Activated T-helper 1 cell treated with anti-CD3 and anti-CD28 coated beads, Interleukin-2, amount 50 U/mL, for 16 hours (primary cell): ENCODE data around the gene NOP9.
"Not testable (repeated sequence)": the region's sequence is repeated elsewhere in the genome, so short reads cannot be mapped to it uniquely, and the experiment has no call there.

ENCODE experiments used
- DNase-seq, 2 donors: peaks; one replicate each; pipeline ENCODE4 v3.0.0-alpha.2; 2020; ENCODE audit warnings: low read depth in 1 of 2, low spot score in 1 of 2

The NOP9 gene

GRCh38 chr14:24349742-24350141, 50.1 kb downstream of the NOP9 start:
- no peak for DNase-seq

DNA sequence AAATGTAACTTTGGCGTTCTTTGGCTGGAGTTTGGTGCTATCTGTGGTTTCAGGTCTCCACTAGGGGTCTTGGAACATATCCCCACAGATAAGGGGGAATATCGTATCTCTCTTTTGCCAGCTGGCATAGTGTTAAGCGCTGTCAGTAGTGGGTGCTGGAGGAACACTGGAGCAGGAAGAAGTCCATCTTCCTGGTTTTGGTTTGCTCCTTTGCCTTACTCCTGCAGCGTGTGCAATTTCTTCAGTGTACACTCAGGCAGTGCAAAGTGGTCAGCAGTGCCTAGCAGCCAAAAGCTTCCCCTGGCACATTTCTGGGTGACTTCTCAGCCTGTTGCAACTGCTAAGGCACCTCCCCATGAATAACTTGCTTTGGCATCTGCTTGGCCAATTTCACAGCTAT, 51.9 kb downstream of the NOP9 start:
- no peak for DNase-seq

- DNase-seq, result no peak
Observed at GRCh38 chr14:24353559-24354481, 54.2 kb downstream of the NOP9 start.

DNA sequence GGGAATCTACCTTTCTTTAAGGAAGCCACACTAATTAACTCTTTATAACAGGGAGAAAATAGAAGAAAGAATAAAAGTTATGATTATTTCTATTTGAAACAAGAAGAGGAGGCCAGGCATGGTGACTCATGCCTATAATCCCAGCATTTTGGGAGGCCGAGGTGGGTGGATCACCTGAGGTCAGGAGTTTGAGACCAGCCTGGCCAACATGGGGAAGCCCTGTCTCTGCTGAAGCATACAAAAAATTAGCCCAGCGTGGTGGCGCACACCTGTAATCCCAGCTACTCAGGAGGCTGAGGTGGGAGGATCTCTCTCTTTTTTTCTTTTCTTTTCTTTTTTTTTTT, 54.8 kb downstream of the NOP9 start:
- not testable (repeated sequence) for DNase-seq

GRCh38 chr14:24355009-24355408, 55.4 kb downstream of the NOP9 start:
- DNase-seq, result no peak

DNA sequence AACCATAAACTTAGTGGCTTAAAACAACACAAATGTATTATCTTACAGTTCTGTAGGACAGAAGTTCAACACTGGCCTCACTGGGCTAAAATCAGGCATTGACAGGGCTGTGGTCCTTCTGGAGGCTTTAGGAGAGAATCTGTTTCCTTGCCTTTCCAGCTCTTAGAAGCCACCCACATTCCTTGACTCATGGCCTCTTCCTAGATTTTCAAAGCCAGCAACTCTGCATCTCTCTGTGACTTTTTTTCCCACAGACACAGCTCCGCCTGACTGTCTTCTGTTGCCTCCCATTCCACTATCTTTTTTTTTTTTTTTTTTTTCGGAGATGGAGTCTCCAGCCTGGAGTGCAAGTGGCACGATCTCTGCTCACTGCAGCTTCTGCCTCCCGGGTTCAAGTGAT, 56.6 kb downstream of the NOP9 start:
- no peak for DNase-seq
